GM12892 (cell line): ENCODE results near the gene ITGB2.
A peak's percentile ranks its signal among the peaks of the same experiment; 100 is the strongest.

Source experiments
- DNase-seq: peaks from one replicate; pipeline ENCODE4 v3.0.0; 2011; ENCODE audit not compliant: insufficient read length
- FAIRE-seq: peaks from 2 replicates; lab custom pipeline; 2011; peaks lifted over from hg19 to GRCh38; lab: Jason Lieb, UNC
- POLR2A ChIP-seq: IDR thresholded peaks from 2 replicates; pipeline ENCODE4 v1.6.1; 2011; ENCODE audit warnings: low read depth, low read length, control low read depth
- POLR2AphosphoS5 ChIP-seq: IDR thresholded peaks from 2 replicates; pipeline ENCODE4 v1.6.1; 2011; ENCODE audit warnings: low read depth, low read length, control low read depth
- TAF1 ChIP-seq: IDR thresholded peaks from 2 replicates; pipeline ENCODE4 v1.6.1; 2011; ENCODE audit warnings: low read depth, mild to moderate bottlenecking, control low read depth, low read length, borderline replicate concordance

Gene ITGB2

GRCh38 chr21:44926331-44927101 lies 5.8 kb upstream of the ITGB2 start:
- DNase-seq, result no peak
- peak; percentile 78 for FAIRE-seq
- TF ChIP-seq TAF1 (no peak), POLR2A (no peak), POLR2AphosphoS5 (no peak)

- FAIRE-seq, result no peak
- TF ChIP-seq POLR2A (no peak), POLR2AphosphoS5 (no peak), TAF1 (no peak)
- no peak for DNase-seq
Observed at GRCh38 chr21:44925378-44925755, 4.7 kb upstream of the ITGB2 start.

GRCh38 chr21:44924606-44925377 lies 4.1 kb upstream of the ITGB2 start:
- DNase-seq (no peak), FAIRE-seq (peak; percentile 63)
- TF ChIP-seq POLR2A (no peak), TAF1 (no peak), POLR2AphosphoS5 (no peak)

GRCh38 chr21:44923480-44924084 lies 2.9 kb upstream of the ITGB2 start:
- no peak for FAIRE-seq
- TF ChIP-seq POLR2A, result no peak
- TF ChIP-seq POLR2AphosphoS5, result no peak
- no peak for TF ChIP-seq TAF1
- no peak for DNase-seq

GRCh38 chr21:44921928-44922327 lies 1.2 kb upstream of the ITGB2 start:
- DNase-seq (no peak), FAIRE-seq (no peak)
- TF ChIP-seq TAF1, result no peak
- no peak for TF ChIP-seq POLR2A
- no peak for TF ChIP-seq POLR2AphosphoS5

GRCh38 chr21:44919913-44920693 lies 596 bp downstream of the ITGB2 start:
- DNase-seq (no peak), FAIRE-seq (peak; percentile 81)
- TF ChIP-seq POLR2AphosphoS5 (0 out of 2 replicates have a peak, but pooled peaks have one; percentile 28), POLR2A (no peak), TAF1 (no peak)

GRCh38 chr21:44919111-44919912 lies 1.4 kb downstream of the ITGB2 start:
- DNase-seq (no peak), FAIRE-seq (no peak)
- TF ChIP-seq TAF1 (no peak), POLR2A (no peak), POLR2AphosphoS5 (no peak)

GRCh38 chr21:44918581-44919033 lies 2.1 kb downstream of the ITGB2 start:
- FAIRE-seq, result no peak
- TF ChIP-seq TAF1, result no peak
- TF ChIP-seq POLR2A, result no peak
- no peak for TF ChIP-seq POLR2AphosphoS5
- DNase-seq, result no peak

GRCh38 chr21:44918107-44918470 lies 2.6 kb downstream of the ITGB2 start:
- FAIRE-seq (no peak), DNase-seq (no peak)
- TF ChIP-seq POLR2A, result no peak
- TF ChIP-seq TAF1, result no peak
- no peak for TF ChIP-seq POLR2AphosphoS5

GRCh38 chr21:44917446-44918106 lies 3.1 kb downstream of the ITGB2 start:
- DNase-seq, result no peak
- FAIRE-seq, result no peak
- TF ChIP-seq POLR2AphosphoS5 (no peak), POLR2A (no peak), TAF1 (no peak)
